ENCODE measurements around the gene DOCK1.

Gene DOCK1

DNA sequence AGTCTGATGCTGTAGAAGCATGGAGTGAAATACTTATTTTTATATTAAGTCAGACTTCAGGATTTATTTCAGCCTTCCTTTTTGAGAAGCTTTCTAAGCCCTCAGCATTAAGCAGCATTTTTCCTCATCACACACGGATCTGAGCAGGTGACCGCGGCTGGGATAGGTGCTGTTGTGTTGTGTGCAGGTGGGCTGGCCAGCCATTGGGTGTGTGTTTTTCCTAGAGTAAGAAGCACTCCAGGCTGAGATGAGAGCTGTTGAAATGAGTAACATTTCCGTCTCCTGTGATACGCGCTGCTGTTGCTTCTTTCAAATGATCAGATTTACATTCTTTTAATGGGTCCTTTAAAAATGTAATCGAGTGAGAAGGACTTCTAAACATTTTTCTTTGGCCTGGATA is 227.2 kb downstream of the DOCK1 start:
- Histone ChIP-seq H3K9ac (ENCODE audit: low read length) (no peak overlapping the region), H2BK15ac (replicated peaks; ENCODE audit: low read depth) (no peak overlapping the region), H3K4ac (ENCODE audit: low read depth, low read length) (no peak overlapping the region), H2BK120ac (ENCODE audit: low read depth, low read length) (no peak overlapping the region), H4K5ac (ENCODE audit: low read length) (no peak overlapping the region), H2BK5ac (ENCODE audit: low read length) (no peak overlapping the region), H3K4me2 (ENCODE audit: low read length) (no peak overlapping the region), H3K79me1 (ENCODE audit: low read length) (no peaks in the 10 kb centered on the region), H3K18ac (ENCODE audit: low read length) (no peak overlapping the region), H3K4me3 (ENCODE audit: low read length) (no peak overlapping the region), H3K27ac (ENCODE audit: low read depth, low read length) (no peak overlapping the region), H3K4me1 (ENCODE audit: control insufficient read depth, low read depth, low read length) (no peaks in the 10 kb centered on the region), H3K36me3 (ENCODE audit: control insufficient read depth, insufficient read depth, low read length) (no peaks in the 10 kb centered on the region), H3K23ac (ENCODE audit: low read length) (no peak overlapping the region), H2AK5ac (ENCODE audit: low read length) (no peak overlapping the region), H3K56ac (ENCODE audit: low read length) (no peak overlapping the region), H3K79me2 (ENCODE audit: control insufficient read depth, insufficient read depth, low read length) (no peaks in the 10 kb centered on the region), H3K27me3 (ENCODE audit: insufficient read depth, low read length, poor library complexity) (no peaks in the 10 kb centered on the region), H4K8ac (ENCODE audit: low read depth, low read length) (no peak overlapping the region)
- no CpG with 5 or more reads among the region's 7 CpGs for WGBS (ENCODE audit: extremely low coverage, insufficient coverage, low lambda C conversion rate)
- no peak for DNase-seq

DNA sequence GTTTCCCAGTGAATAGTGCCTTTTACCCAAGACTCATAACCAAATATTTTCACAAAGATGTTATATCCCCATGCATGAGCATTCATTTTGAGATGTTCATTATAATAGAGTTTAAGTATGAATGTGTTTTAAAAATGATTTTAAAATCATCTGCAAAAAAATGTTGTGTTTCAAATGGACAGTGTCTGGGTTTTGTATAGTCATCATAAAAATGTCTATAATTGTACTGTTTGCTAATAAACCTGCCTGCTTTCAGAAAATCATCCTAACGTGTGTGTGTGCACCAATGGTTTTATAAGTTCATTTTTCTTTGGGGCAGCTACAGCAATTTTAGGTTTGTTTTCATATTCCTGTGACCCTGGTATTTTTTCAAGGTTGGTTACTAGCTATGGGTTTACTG is 228.0 kb downstream of the DOCK1 start:
- Histone ChIP-seq H3K4me3 (ENCODE audit: low read length) (no peak overlapping the region), H2BK120ac (ENCODE audit: low read depth, low read length) (no peak overlapping the region), H3K18ac (ENCODE audit: low read length) (no peak overlapping the region), H4K5ac (ENCODE audit: low read length) (no peak overlapping the region), H4K8ac (ENCODE audit: low read depth, low read length) (no peak overlapping the region), H3K9ac (ENCODE audit: low read length) (no peak overlapping the region), H2AK5ac (ENCODE audit: low read length) (no peak overlapping the region), H3K4me1 (ENCODE audit: control insufficient read depth, low read depth, low read length) (no peaks in the 10 kb centered on the region), H3K56ac (ENCODE audit: low read length) (no peak overlapping the region), H3K23ac (ENCODE audit: low read length) (no peak overlapping the region), H3K27ac (ENCODE audit: low read depth, low read length) (no peak overlapping the region), H3K27me3 (ENCODE audit: insufficient read depth, low read length, poor library complexity) (no peaks in the 10 kb centered on the region), H2BK5ac (ENCODE audit: low read length) (no peak overlapping the region), H3K4ac (ENCODE audit: low read depth, low read length) (no peak overlapping the region), H3K79me2 (ENCODE audit: control insufficient read depth, insufficient read depth, low read length) (no peaks in the 10 kb centered on the region), H2BK15ac (replicated peaks; ENCODE audit: low read depth) (no peak overlapping the region), H3K79me1 (ENCODE audit: low read length) (no peaks in the 10 kb centered on the region), H3K4me2 (ENCODE audit: low read length) (no peak overlapping the region), H3K36me3 (ENCODE audit: control insufficient read depth, insufficient read depth, low read length) (no peaks in the 10 kb centered on the region)
- WGBS (ENCODE audit: extremely low coverage, insufficient coverage, low lambda C conversion rate), result no CpG with 5 or more reads among the region's 1 CpG
- DNase-seq, result no peak

DNA sequence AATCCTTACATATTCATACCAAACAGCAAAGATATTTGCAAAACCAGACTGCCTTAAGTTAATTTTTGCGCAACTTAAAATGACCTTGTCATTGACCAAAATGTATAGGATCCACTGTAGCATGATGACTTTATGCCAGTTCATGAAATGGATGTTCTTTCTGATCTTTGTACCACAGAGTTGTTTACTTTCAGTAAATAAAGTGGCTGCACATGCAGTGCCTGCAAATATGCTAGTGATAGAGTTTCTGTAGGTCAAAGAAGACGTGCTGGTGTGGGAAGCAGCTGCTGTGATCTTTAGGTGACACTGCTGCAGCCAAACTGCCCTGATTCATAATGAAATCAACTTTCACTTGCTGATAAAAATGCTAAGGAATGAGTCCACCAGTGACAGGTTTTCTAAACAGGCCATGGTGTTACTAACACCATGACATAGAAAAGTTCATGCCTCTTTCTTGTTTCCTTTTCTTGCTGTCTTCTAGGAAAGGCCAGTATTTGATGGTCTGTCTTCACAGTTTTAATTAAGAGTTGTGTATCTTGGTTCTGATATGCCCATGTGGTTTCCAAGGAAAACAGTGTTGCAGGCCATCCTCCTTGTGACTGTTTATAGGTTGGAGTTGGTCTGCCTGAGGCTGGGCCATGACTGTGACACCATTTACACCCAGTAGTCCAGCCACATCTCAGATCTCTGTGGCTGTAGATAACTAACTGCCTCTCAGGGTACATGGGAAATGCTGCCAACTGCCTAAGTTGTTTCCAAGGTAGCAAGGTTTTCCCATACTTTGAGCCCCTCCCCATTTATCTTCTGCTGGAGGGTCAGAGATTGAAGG is 228.7 kb downstream of the DOCK1 start:
- H3K27ac ChIP-seq (ENCODE audit: low read depth, low read length), result no peak overlapping the region
- DNase-seq, result no peak
- H2BK120ac ChIP-seq (ENCODE audit: low read depth, low read length), result no peak overlapping the region
- H2BK15ac ChIP-seq (replicated peaks; ENCODE audit: low read depth), result no peak overlapping the region
- no peak overlapping the region for H2BK5ac ChIP-seq (ENCODE audit: low read length)
- H3K18ac ChIP-seq (ENCODE audit: low read length), result no peak overlapping the region
- no peak overlapping the region for H4K8ac ChIP-seq (ENCODE audit: low read depth, low read length)
- H3K4me1 ChIP-seq (ENCODE audit: control insufficient read depth, low read depth, low read length), result no peaks in the 10 kb centered on the region
- H3K4ac ChIP-seq (ENCODE audit: low read depth, low read length), result no peak overlapping the region
- H3K4me3 ChIP-seq (ENCODE audit: low read length), result no peak overlapping the region
- no peak overlapping the region for H3K56ac ChIP-seq (ENCODE audit: low read length)
- H3K9ac ChIP-seq (ENCODE audit: low read length), result no peak overlapping the region
- H3K36me3 ChIP-seq (ENCODE audit: control insufficient read depth, insufficient read depth, low read length), result peaks cover 3% of the 10 kb centered on the region
- H3K79me1 ChIP-seq (ENCODE audit: low read length), result no peaks in the 10 kb centered on the region
- no peaks in the 10 kb centered on the region for H3K27me3 ChIP-seq (ENCODE audit: insufficient read depth, low read length, poor library complexity)
- H3K79me2 ChIP-seq (ENCODE audit: control insufficient read depth, insufficient read depth, low read length), result no peaks in the 10 kb centered on the region
- H3K23ac ChIP-seq (ENCODE audit: low read length), result no peak overlapping the region
- no peak overlapping the region for H3K4me2 ChIP-seq (ENCODE audit: low read length)
- H4K5ac ChIP-seq (ENCODE audit: low read length), result no peak overlapping the region
- no CpG with 5 or more reads among the region's 2 CpGs for WGBS (ENCODE audit: extremely low coverage, insufficient coverage, low lambda C conversion rate)
- H2AK5ac ChIP-seq (ENCODE audit: low read length), result no peak overlapping the region

DNA sequence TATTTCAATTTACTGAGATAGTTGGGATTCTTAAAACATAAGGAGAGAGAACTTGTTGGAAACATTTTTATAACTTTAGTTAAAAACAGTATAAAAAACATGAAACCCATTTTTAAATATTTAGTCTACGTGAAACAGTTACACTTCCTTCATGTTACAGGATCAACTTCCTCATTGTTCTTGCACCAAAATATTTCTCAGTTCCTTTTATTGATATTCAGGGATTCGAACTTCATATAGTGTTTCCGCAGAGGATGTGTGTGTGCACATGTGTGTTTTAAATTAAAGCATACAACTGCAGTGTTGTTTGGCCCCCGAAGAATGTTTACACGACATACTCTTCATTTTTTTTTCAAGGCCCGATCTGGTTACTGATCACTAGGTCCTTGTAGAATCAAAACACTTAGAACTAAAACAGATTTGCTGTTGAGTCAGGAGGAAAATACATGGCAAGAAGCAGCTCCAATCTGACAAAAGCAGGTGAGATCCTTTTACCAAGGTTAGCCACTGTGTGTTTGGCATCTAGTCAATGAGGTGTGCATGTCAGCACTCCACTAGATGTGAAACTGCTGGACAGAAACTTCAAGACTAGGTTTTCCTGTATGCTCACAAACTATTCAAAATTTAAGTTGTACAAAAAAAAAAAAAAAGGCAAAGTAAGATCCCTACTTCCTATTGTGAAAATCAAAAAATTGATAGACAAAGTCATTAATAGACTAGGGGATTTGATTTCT is 230.8 kb downstream of the DOCK1 start:
- DNase-seq, result no peak

DNA sequence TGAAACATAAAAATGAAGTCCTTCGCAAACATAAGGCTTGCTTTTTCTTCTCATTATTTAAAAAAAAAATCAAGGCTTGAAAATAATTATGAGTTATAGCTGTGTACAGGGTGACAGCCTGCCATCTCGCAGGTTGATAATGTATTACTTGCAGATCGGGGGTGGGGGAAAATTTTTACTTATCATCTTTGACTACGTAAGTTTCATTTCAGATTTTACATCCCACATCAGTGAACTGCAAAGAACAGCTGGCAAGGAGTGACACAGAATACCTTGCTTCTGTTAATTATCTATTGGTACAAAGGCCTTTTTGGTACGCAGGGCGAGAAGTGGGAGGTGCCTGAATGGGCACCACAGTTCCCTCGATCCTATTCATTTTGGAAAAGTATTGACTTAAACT is 232.2 kb downstream of the DOCK1 start:
- no CpG with 5 or more reads among the region's 7 CpGs for WGBS (ENCODE audit: extremely low coverage, insufficient coverage, low lambda C conversion rate)
- no peak overlapping the region for H3K4me3 ChIP-seq (ENCODE audit: low read length)
- H4K5ac ChIP-seq (ENCODE audit: low read length), result no peak overlapping the region
- no peak overlapping the region for H3K27ac ChIP-seq (ENCODE audit: low read depth, low read length)
- no peak overlapping the region for H3K23ac ChIP-seq (ENCODE audit: low read length)
- no peak overlapping the region for H3K4ac ChIP-seq (ENCODE audit: low read depth, low read length)
- no peaks in the 10 kb centered on the region for H3K4me1 ChIP-seq (ENCODE audit: control insufficient read depth, low read depth, low read length)
- no peaks in the 10 kb centered on the region for H3K79me2 ChIP-seq (ENCODE audit: control insufficient read depth, insufficient read depth, low read length)
- H3K79me1 ChIP-seq (ENCODE audit: low read length), result no peaks in the 10 kb centered on the region
- no peak overlapping the region for H2AK5ac ChIP-seq (ENCODE audit: low read length)
- no peak overlapping the region for H3K9ac ChIP-seq (ENCODE audit: low read length)
- H2BK120ac ChIP-seq (ENCODE audit: low read depth, low read length), result no peak overlapping the region
- H3K18ac ChIP-seq (ENCODE audit: low read length), result no peak overlapping the region
- H4K8ac ChIP-seq (ENCODE audit: low read depth, low read length), result no peak overlapping the region
- DNase-seq, result no peak
- no peak overlapping the region for H2BK15ac ChIP-seq (replicated peaks; ENCODE audit: low read depth)
- no peak overlapping the region for H2BK5ac ChIP-seq (ENCODE audit: low read length)
- H3K36me3 ChIP-seq (ENCODE audit: control insufficient read depth, insufficient read depth, low read length), result peaks cover 3% of the 10 kb centered on the region
- H3K4me2 ChIP-seq (ENCODE audit: low read length), result no peak overlapping the region
- H3K27me3 ChIP-seq (ENCODE audit: insufficient read depth, low read length, poor library complexity), result no peaks in the 10 kb centered on the region
- H3K56ac ChIP-seq (ENCODE audit: low read length), result no peak overlapping the region

More for the DNA sequence above, 230.8 kb downstream of the DOCK1 start:
- H4K5ac ChIP-seq (ENCODE audit: low read length), result no peak overlapping the region
- no peak overlapping the region for H2AK5ac ChIP-seq (ENCODE audit: low read length)
- no peak overlapping the region for H2BK120ac ChIP-seq (ENCODE audit: low read depth, low read length)
- H3K4me2 ChIP-seq (ENCODE audit: low read length), result no peak overlapping the region
- no peak overlapping the region for H2BK5ac ChIP-seq (ENCODE audit: low read length)
- peaks cover 3% of the 10 kb centered on the region for H3K36me3 ChIP-seq (ENCODE audit: control insufficient read depth, insufficient read depth, low read length)
- no peak overlapping the region for H3K9ac ChIP-seq (ENCODE audit: low read length)
- no peak overlapping the region for H3K18ac ChIP-seq (ENCODE audit: low read length)
- no peak overlapping the region for H3K23ac ChIP-seq (ENCODE audit: low read length)
- no peaks in the 10 kb centered on the region for H3K79me2 ChIP-seq (ENCODE audit: control insufficient read depth, insufficient read depth, low read length)
- H3K27me3 ChIP-seq (ENCODE audit: insufficient read depth, low read length, poor library complexity), result no peaks in the 10 kb centered on the region
- H2BK15ac ChIP-seq (replicated peaks; ENCODE audit: low read depth), result no peak overlapping the region
- no peak overlapping the region for H3K4me3 ChIP-seq (ENCODE audit: low read length)
- H3K4ac ChIP-seq (ENCODE audit: low read depth, low read length), result no peak overlapping the region
- H3K27ac ChIP-seq (ENCODE audit: low read depth, low read length), result no peak overlapping the region
- no peaks in the 10 kb centered on the region for H3K79me1 ChIP-seq (ENCODE audit: low read length)
- H4K8ac ChIP-seq (ENCODE audit: low read depth, low read length), result no peak overlapping the region
- H3K56ac ChIP-seq (ENCODE audit: low read length), result no peak overlapping the region
- WGBS (ENCODE audit: extremely low coverage, insufficient coverage, low lambda C conversion rate), result no CpG with 5 or more reads among the region's 6 CpGs
- no peaks in the 10 kb centered on the region for H3K4me1 ChIP-seq (ENCODE audit: control insufficient read depth, low read depth, low read length)

All from mesendoderm (in vitro differentiated cells).